GM19240 (cell line): Measurements from ENCODE around the gene COL9A2.
"Not testable (repeated sequence)": the region's sequence is repeated elsewhere in the genome, so short reads cannot be mapped to it uniquely, and the experiment has no call there.

Source experiments
- DNase-seq: peaks from one replicate; pipeline ENCODE4 v3.0.0; 2011; ENCODE audit warnings: low spot score; ENCODE audit not compliant: insufficient read length

The COL9A2 gene

GRCh38 chr1:40316595-40317393, at the start of gene COL9A2:
COL9A2 (minus strand) TSS chr1:40317286; CDS start chr1:40317197, 89 bp downstream.
- no peak for DNase-seq

GRCh38 chr1:40363721-40364120, 46.6 kb upstream of the COL9A2 start:
- DNase-seq: no peak

GRCh38 chr1:40362699-40363098, 45.6 kb upstream of the COL9A2 start:
- no peak for DNase-seq

GRCh38 chr1:40362199-40362598, 45.1 kb upstream of the COL9A2 start:
- no peak for DNase-seq

GRCh38 chr1:40361637-40362036, 44.6 kb upstream of the COL9A2 start:
- no peak for DNase-seq

GRCh38 chr1:40361201-40361600, 44.1 kb upstream of the COL9A2 start:
- no peak for DNase-seq

GRCh38 chr1:40360631-40361030, 43.5 kb upstream of the COL9A2 start:
- no peak for DNase-seq

GRCh38 chr1:40357625-40358024, 40.5 kb upstream of the COL9A2 start:
- no peak for DNase-seq

GRCh38 chr1:40353082-40353481, 36.0 kb upstream of the COL9A2 start:
- no peak for DNase-seq

- no peak for DNase-seq
Measured at GRCh38 chr1:40352126-40352525, 35.0 kb upstream of the COL9A2 start.

- DNase-seq: no peak
Measured at GRCh38 chr1:40351124-40351523, 34.0 kb upstream of the COL9A2 start.

- DNase-seq: no peak
Measured at GRCh38 chr1:40350391-40350790, 33.3 kb upstream of the COL9A2 start.

- no peak for DNase-seq
Measured at GRCh38 chr1:40344597-40344996, 27.5 kb upstream of the COL9A2 start.

GRCh38 chr1:40342381-40342717, 25.3 kb upstream of the COL9A2 start:
- DNase-seq: not testable (repeated sequence)

- DNase-seq: no peak
Measured at GRCh38 chr1:40341491-40342380, 24.6 kb upstream of the COL9A2 start.

GRCh38 chr1:40339420-40340323, 22.6 kb upstream of the COL9A2 start:
- no peak for DNase-seq

GRCh38 chr1:40338745-40339419, 21.8 kb upstream of the COL9A2 start:
- peak; percentile 52 for DNase-seq

- no peak for DNase-seq
Measured at GRCh38 chr1:40337443-40337842, 20.4 kb upstream of the COL9A2 start.

GRCh38 chr1:40332695-40333094, 15.6 kb upstream of the COL9A2 start:
- DNase-seq: no peak

- DNase-seq: not testable (repeated sequence)
Measured at GRCh38 chr1:40331403-40331802, 14.3 kb upstream of the COL9A2 start.
